Measurements from ENCODE around the gene FXYD5. TPM values are rescaled to one million over a fixed set of nuclear protein-coding genes. Genes with fewer than 3 reads are reported as not detected.
"Not testable (repeated sequence)": the region's sequence is repeated elsewhere in the genome, so short reads cannot be mapped to it uniquely, and the experiment has no call there.

FXYD5 gene
- total and polyA plus RNA-seq, 9 donors, result 13.3 to 28.1 (median 20.0) TPM

GRCh38 chr19:35179830-35180229 lies 25.3 kb downstream of the FXYD5 start:
- H3K4me1 ChIP-seq (ENCODE audit: control insufficient read depth, insufficient read depth, low read length), result no peaks in the 10 kb centered on the region
- H3K4me3 ChIP-seq (ENCODE audit: low read length), result no peak overlapping the region
- WGBS (ENCODE audit: insufficient coverage), result 88% methylated on average over 1 of the region's 3 CpGs
- no peak overlapping the region for H3K27ac ChIP-seq (ENCODE audit: low read length)
- no peaks in the 10 kb centered on the region for H3K27me3 ChIP-seq (ENCODE audit: control insufficient read depth, insufficient read depth, low read length)
- no peaks in the 10 kb centered on the region for H3K9me3 ChIP-seq (replicated peaks; ENCODE audit: control insufficient read depth, low read depth, low read length)
- DNase-seq, result no peak
- no peaks in the 10 kb centered on the region for H3K36me3 ChIP-seq (ENCODE audit: control insufficient read depth, insufficient read depth, low read length)

- Histone ChIP-seq H3K27ac (ENCODE audit: low read length) (no peak overlapping the region), H3K4me3 (ENCODE audit: low read length) (no peak overlapping the region), H3K36me3 (ENCODE audit: control insufficient read depth, insufficient read depth, low read length) (no peaks in the 10 kb centered on the region), H3K4me1 (ENCODE audit: control insufficient read depth, insufficient read depth, low read length) (no peaks in the 10 kb centered on the region), H3K9me3 (replicated peaks; ENCODE audit: control insufficient read depth, low read depth, low read length) (no peaks in the 10 kb centered on the region), H3K27me3 (ENCODE audit: control insufficient read depth, insufficient read depth, low read length) (no peaks in the 10 kb centered on the region)
- DNase-seq, result no peak
- 80% methylated on average over 1 of the region's 1 CpG for WGBS (ENCODE audit: insufficient coverage)
Observed at GRCh38 chr19:35181387-35181786, 26.9 kb downstream of the FXYD5 start.

GRCh38 chr19:35184267-35184666 lies 29.7 kb downstream of the FXYD5 start:
- Histone ChIP-seq H3K4me1 (ENCODE audit: control insufficient read depth, insufficient read depth, low read length) (no peaks in the 10 kb centered on the region), H3K4me3 (ENCODE audit: low read length) (no peak overlapping the region), H3K27me3 (ENCODE audit: control insufficient read depth, insufficient read depth, low read length) (no peaks in the 10 kb centered on the region), H3K36me3 (ENCODE audit: control insufficient read depth, insufficient read depth, low read length) (no peaks in the 10 kb centered on the region), H3K27ac (ENCODE audit: low read length) (no peak overlapping the region), H3K9me3 (replicated peaks; ENCODE audit: control insufficient read depth, low read depth, low read length) (no peaks in the 10 kb centered on the region)
- no peak for DNase-seq
- no CpG with 5 or more reads among the region's 1 CpG for WGBS (ENCODE audit: insufficient coverage)

- no peak overlapping the region for H3K4me3 ChIP-seq (ENCODE audit: low read length)
- H3K27ac ChIP-seq (ENCODE audit: low read length), result no peak overlapping the region
- no peaks in the 10 kb centered on the region for H3K9me3 ChIP-seq (replicated peaks; ENCODE audit: control insufficient read depth, low read depth, low read length)
- no CpG with 5 or more reads among the region's 2 CpGs for WGBS (ENCODE audit: insufficient coverage)
- no peaks in the 10 kb centered on the region for H3K4me1 ChIP-seq (ENCODE audit: control insufficient read depth, insufficient read depth, low read length)
- DNase-seq, result no peak
- H3K36me3 ChIP-seq (ENCODE audit: control insufficient read depth, insufficient read depth, low read length), result no peaks in the 10 kb centered on the region
- no peaks in the 10 kb centered on the region for H3K27me3 ChIP-seq (ENCODE audit: control insufficient read depth, insufficient read depth, low read length)
Observed at GRCh38 chr19:35184884-35185283, 30.3 kb downstream of the FXYD5 start.

- Histone ChIP-seq H3K36me3 (ENCODE audit: control insufficient read depth, insufficient read depth, low read length) (no peaks in the 10 kb centered on the region), H3K27me3 (ENCODE audit: control insufficient read depth, insufficient read depth, low read length) (no peaks in the 10 kb centered on the region), H3K4me3 (ENCODE audit: low read length) (no peak overlapping the region), H3K4me1 (ENCODE audit: control insufficient read depth, insufficient read depth, low read length) (no peaks in the 10 kb centered on the region), H3K9me3 (replicated peaks; ENCODE audit: control insufficient read depth, low read depth, low read length) (no peaks in the 10 kb centered on the region), H3K27ac (ENCODE audit: low read length) (no peak overlapping the region)
- DNase-seq, result no peak
- WGBS (ENCODE audit: insufficient coverage), result 42% methylated on average over 2 of the region's 9 CpGs
Observed at GRCh38 chr19:35194012-35194984, 39.8 kb downstream of the FXYD5 start.

- no peaks in the 10 kb centered on the region for H3K4me1 ChIP-seq (ENCODE audit: control insufficient read depth, insufficient read depth, low read length)
- no peak overlapping the region for H3K4me3 ChIP-seq (ENCODE audit: low read length)
- no peaks in the 10 kb centered on the region for H3K27me3 ChIP-seq (ENCODE audit: control insufficient read depth, insufficient read depth, low read length)
- no peaks in the 10 kb centered on the region for H3K9me3 ChIP-seq (replicated peaks; ENCODE audit: control insufficient read depth, low read depth, low read length)
- no peaks in the 10 kb centered on the region for H3K36me3 ChIP-seq (ENCODE audit: control insufficient read depth, insufficient read depth, low read length)
- H3K27ac ChIP-seq (ENCODE audit: low read length), result no peak overlapping the region
- WGBS (ENCODE audit: insufficient coverage), result no CpG with 5 or more reads among the region's 2 CpGs
- DNase-seq, result no peak
Observed at GRCh38 chr19:35195830-35196229, 41.3 kb downstream of the FXYD5 start.

- H3K27ac ChIP-seq (ENCODE audit: low read length); H3K4me3 ChIP-seq (ENCODE audit: low read length); H3K36me3 ChIP-seq (ENCODE audit: control insufficient read depth, insufficient read depth, low read length); H3K27me3 ChIP-seq (ENCODE audit: control insufficient read depth, insufficient read depth, low read length); H3K9me3 ChIP-seq (replicated peaks; ENCODE audit: control insufficient read depth, low read depth, low read length); DNase-seq; H3K4me1 ChIP-seq (ENCODE audit: control insufficient read depth, insufficient read depth, low read length): not testable (repeated sequence)
- WGBS (ENCODE audit: insufficient coverage), result no CpG with 5 or more reads among the region's 6 CpGs
Observed at GRCh38 chr19:35196861-35197260, 42.3 kb downstream of the FXYD5 start.

GRCh38 chr19:35199481-35199880 lies 44.9 kb downstream of the FXYD5 start:
- H3K4me3 ChIP-seq (ENCODE audit: low read length), result no peak overlapping the region
- DNase-seq, result no peak
- 50% methylated on average over 1 of the region's 2 CpGs for WGBS (ENCODE audit: insufficient coverage)
- H3K4me1 ChIP-seq (ENCODE audit: control insufficient read depth, insufficient read depth, low read length), result no peaks in the 10 kb centered on the region
- no peaks in the 10 kb centered on the region for H3K9me3 ChIP-seq (replicated peaks; ENCODE audit: control insufficient read depth, low read depth, low read length)
- no peaks in the 10 kb centered on the region for H3K27me3 ChIP-seq (ENCODE audit: control insufficient read depth, insufficient read depth, low read length)
- no peak overlapping the region for H3K27ac ChIP-seq (ENCODE audit: low read length)
- H3K36me3 ChIP-seq (ENCODE audit: control insufficient read depth, insufficient read depth, low read length), result no peaks in the 10 kb centered on the region

- H3K36me3 ChIP-seq (ENCODE audit: control insufficient read depth, insufficient read depth, low read length), result no peaks in the 10 kb centered on the region
- H3K27me3 ChIP-seq (ENCODE audit: control insufficient read depth, insufficient read depth, low read length), result no peaks in the 10 kb centered on the region
- H3K4me3 ChIP-seq (ENCODE audit: low read length), result no peak overlapping the region
- H3K27ac ChIP-seq (ENCODE audit: low read length), result no peak overlapping the region
- H3K9me3 ChIP-seq (replicated peaks; ENCODE audit: control insufficient read depth, low read depth, low read length), result no peaks in the 10 kb centered on the region
- no peaks in the 10 kb centered on the region for H3K4me1 ChIP-seq (ENCODE audit: control insufficient read depth, insufficient read depth, low read length)
- no peak for DNase-seq
- WGBS (ENCODE audit: insufficient coverage), result 48% methylated on average over 3 of the region's 4 CpGs
Observed at GRCh38 chr19:35202722-35203688, 48.5 kb downstream of the FXYD5 start.

All from muscle of leg (tissue), 11 donors.